HG02840 (cell line): ENCODE data around the gene KLHDC7B.

Source experiments
- ATAC-seq: cut with Tn5 transposase; IDR thresholded peaks from one replicate; pipeline ENCODE4 v1.9.1; 2021; ENCODE audit warnings: mild to moderate bottlenecking, moderate library complexity, moderate number of reproducible peaks; ENCODE audit not compliant: unreplicated experiment, low FRiP score

Gene KLHDC7B

GRCh38 chr22:50545522-50546325 is at the start of gene KLHDC7B:
Gene KLHDC7B (plus strand): TSS chr22:50545899. CDS start chr22:50546244, 345 bp downstream.
- no peak for ATAC-seq

- no peak for ATAC-seq
These were observed 48.6 kb upstream of the KLHDC7B start for GRCh38 chr22:50497093-50497492.

GRCh38 chr22:50498322-50498890 is 47.3 kb upstream of the KLHDC7B start:
- no peak for ATAC-seq

GRCh38 chr22:50500452-50500851 is 45.2 kb upstream of the KLHDC7B start:
- ATAC-seq: no peak

GRCh38 chr22:50502096-50502495 is 43.6 kb upstream of the KLHDC7B start:
- ATAC-seq: no peak

GRCh38 chr22:50502628-50503474 is 42.8 kb upstream of the KLHDC7B start:
- no peak for ATAC-seq

- no peak for ATAC-seq
These were observed 42.1 kb upstream of the KLHDC7B start for GRCh38 chr22:50503475-50504145.

GRCh38 chr22:50504369-50505211 is 41.1 kb upstream of the KLHDC7B start:
- no peak for ATAC-seq

GRCh38 chr22:50505276-50505775 is 40.4 kb upstream of the KLHDC7B start:
- ATAC-seq: no peak

- no peak for ATAC-seq
These were observed 39.7 kb upstream of the KLHDC7B start for GRCh38 chr22:50505776-50506610.

GRCh38 chr22:50506611-50507420 is 38.9 kb upstream of the KLHDC7B start:
- peak; percentile 4 for ATAC-seq

GRCh38 chr22:50507421-50507990 is 38.2 kb upstream of the KLHDC7B start, which contains the start of gene LMF2:
Gene LMF2 (minus strand): TSS chr22:50507702. CDS start chr22:50507675, 27 bp downstream.
- peak; percentile 45 for ATAC-seq

GRCh38 chr22:50507991-50508884 is 37.5 kb upstream of the KLHDC7B start, which contains the start of gene NCAPH2:
Gene NCAPH2 (plus strand): TSS chr22:50508224. CDS start chr22:50508338, 114 bp downstream.
- peak; percentile 72 for ATAC-seq

GRCh38 chr22:50508897-50509296 is 36.8 kb upstream of the KLHDC7B start:
- ATAC-seq: no peak

GRCh38 chr22:50513175-50513574 is 32.5 kb upstream of the KLHDC7B start:
- no peak for ATAC-seq

GRCh38 chr22:50516068-50516467 is 29.6 kb upstream of the KLHDC7B start:
- ATAC-seq: no peak
